Upper lobe of left lung (tissue), 6 donors: ENCODE measurements around the gene IP6K3. TPM values are rescaled to one million over a fixed set of nuclear protein-coding genes. Genes with fewer than 3 reads are reported as not detected.

Experiments used
- ATAC-seq, 2 donors: fragments of 200-7000 bp; cut with Tn5 transposase; one replicate each; pipeline ENCODE4 v1.9.1; 2022; ENCODE audit warnings: mild to moderate bottlenecking in 2 of 2, moderate library complexity in 2 of 2; ENCODE audit not compliant: low FRiP score in 2 of 2
- DNase-seq, 2 donors: peaks; one replicate each; pipeline ENCODE4 v3.0.0-alpha.2; 2019 to 2020
- H3K27ac ChIP-seq, 4 donors: fragments of 200-600 bp; sonication (generic); one replicate each; pipeline ENCODE4 v1.5.1; 2016 to 2019
- H3K27me3 ChIP-seq, 4 donors: fragments of 200-600 bp; sonication (generic); one replicate each; pipeline ENCODE4 v1.5.1; 2017 to 2019
- H3K36me3 ChIP-seq, 4 donors: fragments of 200-600 bp; sonication (generic); one replicate each; pipeline ENCODE4 v1.5.1; 2016 to 2019
- H3K4me1 ChIP-seq, 4 donors: fragments of 200-600 bp; sonication (generic); one replicate each; pipeline ENCODE4 v1.5.1; 2018 to 2019
- H3K4me3 ChIP-seq, 4 donors: fragments of 200-600 bp; sonication (generic); one replicate each; pipeline ENCODE4 v1.5.1; 2017 to 2019; ENCODE audit warnings: mild to moderate bottlenecking in 2 of 4, moderate library complexity in 1 of 4
- H3K9me3 ChIP-seq, 4 donors: fragments of 200-600 bp; sonication (generic); one replicate each; pipeline ENCODE4 v1.5.1; 2018 to 2019
- EP300 ChIP-seq, 4 donors: sonication (generic); formaldehyde crosslinking; IDR thresholded peaks; one replicate each; pipeline ENCODE4 v1.5.1; 2017; ENCODE audit warnings: antibody characterized with exemption in 4 of 4, control low read depth in 2 of 4
- POLR2A ChIP-seq, 4 donors: fragments of 450-650 bp; IDR thresholded peaks; one replicate each; pipeline ENCODE4 v1.5.1; 2016 to 2017; ENCODE audit warnings: antibody characterized with exemption in 4 of 4, mild to moderate bottlenecking in 2 of 4
- POLR2AphosphoS5 ChIP-seq, 2 donors: sonication (generic); formaldehyde crosslinking; IDR thresholded peaks; one replicate each; pipeline ENCODE4 v1.5.1; 2017; ENCODE audit warnings: antibody characterized with exemption in 2 of 2
- WGBS, 2 donors: methylation state at CpG; one replicate each; pipeline ENCODE4 v1.1.5; 2017 to 2018; 5-methylcytosine and 5-hydroxymethylcytosine counted together
- total RNA-seq, 6 donors: library from RNA; depleted of rRNA in 4 of 6; stranded (reverse); fragments of >200 nt in 4 of 6; gene quantifications; one replicate each; pipeline versions ENCODE4 v1.1.0 to v1.2.1, GENCODE V29; 2016 to 2021
- TF ChIP-seq, protein P1 (sequence below), 6 experiments: fragments of 450-650 bp in 4 of 6; fragments of 200-600 bp in 2 of 6; sonication (generic) in 2 of 6; IDR thresholded peaks; one replicate each; pipeline ENCODE4 v1.5.1; 2016 to 2019; ENCODE audit warnings: antibody characterized with exemption in 6 of 6
- donor health status: DM: no; HTN: no; CAD: no; lungs with moderate emphysema.
- donor health status: DM: no; HTN: yes; CAD: no; lungs with severe emphysema.

Gene IP6K3
- total RNA-seq, 6 donors from 2014 or later, result 1.9 to 11.5 (median 4.9) TPM

DNA sequence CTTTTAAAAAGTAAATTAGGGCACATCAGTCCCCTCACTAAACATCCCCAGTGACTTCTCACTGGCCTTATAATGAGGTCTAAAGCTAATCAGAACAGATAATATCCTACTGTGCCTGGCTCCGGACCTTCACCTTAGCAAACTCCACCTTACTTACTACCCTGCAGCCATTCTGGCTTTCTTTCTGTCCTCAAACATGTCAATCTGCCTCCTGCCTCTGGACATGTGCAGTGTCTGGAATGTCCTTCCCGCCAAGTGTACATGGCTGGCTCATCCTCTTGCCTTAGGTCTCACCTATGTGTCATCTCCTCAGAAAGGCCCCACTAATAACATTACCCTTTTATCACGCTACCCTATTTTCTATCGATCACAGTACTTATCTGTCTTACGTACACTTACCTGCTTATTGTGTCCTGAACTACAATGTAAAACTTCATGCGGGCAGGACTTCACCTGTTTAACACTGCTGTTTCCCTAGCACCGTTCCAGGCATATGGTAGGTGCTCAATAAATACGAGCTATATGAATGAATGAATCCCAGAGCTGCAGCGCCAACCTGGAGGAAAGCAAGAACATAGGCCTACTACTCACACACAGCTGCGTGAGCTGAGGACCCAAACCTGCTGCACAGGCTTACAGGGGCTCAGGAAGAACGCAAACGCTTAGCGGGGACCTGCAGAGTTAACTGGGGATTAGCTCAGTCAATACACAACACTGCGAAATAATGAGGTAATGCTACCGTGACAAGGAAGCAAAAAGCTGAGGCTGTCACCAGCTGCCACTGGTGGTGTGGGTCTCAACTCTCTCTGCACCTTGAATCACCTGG, 36.2 kb downstream of the IP6K3 start:
- H3K27ac ChIP-seq, result peak overlapping the region in 3 of 4 donors; percentile 88 to 97 (median 93)
- peak overlapping the region; percentile 78 to 96 (median 79) for H3K4me3 ChIP-seq
- no peak for ATAC-seq
- peaks cover 10 to 20% (median 15%) of the 10 kb centered on the region in 4 donors for H3K4me1 ChIP-seq
- TF ChIP-seq POLR2AphosphoS5 (IDR thresholded peaks at IDR 0.05) (no peak), POLR2A (IDR thresholded peaks at IDR 0.05) (no peak), EP300 (IDR thresholded peaks at IDR 0.05) (no peak)
- TF ChIP-seq, protein P1, sequence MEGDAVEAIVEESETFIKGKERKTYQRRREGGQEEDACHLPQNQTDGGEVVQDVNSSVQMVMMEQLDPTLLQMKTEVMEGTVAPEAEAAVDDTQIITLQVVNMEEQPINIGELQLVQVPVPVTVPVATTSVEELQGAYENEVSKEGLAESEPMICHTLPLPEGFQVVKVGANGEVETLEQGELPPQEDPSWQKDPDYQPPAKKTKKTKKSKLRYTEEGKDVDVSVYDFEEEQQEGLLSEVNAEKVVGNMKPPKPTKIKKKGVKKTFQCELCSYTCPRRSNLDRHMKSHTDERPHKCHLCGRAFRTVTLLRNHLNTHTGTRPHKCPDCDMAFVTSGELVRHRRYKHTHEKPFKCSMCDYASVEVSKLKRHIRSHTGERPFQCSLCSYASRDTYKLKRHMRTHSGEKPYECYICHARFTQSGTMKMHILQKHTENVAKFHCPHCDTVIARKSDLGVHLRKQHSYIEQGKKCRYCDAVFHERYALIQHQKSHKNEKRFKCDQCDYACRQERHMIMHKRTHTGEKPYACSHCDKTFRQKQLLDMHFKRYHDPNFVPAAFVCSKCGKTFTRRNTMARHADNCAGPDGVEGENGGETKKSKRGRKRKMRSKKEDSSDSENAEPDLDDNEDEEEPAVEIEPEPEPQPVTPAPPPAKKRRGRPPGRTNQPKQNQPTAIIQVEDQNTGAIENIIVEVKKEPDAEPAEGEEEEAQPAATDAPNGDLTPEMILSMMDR (IDR thresholded peaks at IDR 0.05), result no peak
- WGBS, 2 donors, result 76 to 85% methylated on average over 15 of the region's 15 CpGs
- H3K9me3 ChIP-seq, result no peaks in the 10 kb centered on the region
- H3K36me3 ChIP-seq, result peaks cover 0 to 19% (median 7%) of the 10 kb centered on the region in 4 donors
- H3K27me3 ChIP-seq, result no peaks in the 10 kb centered on the region
- no peak for DNase-seq

GRCh38 chr6:33709605-33710295, 37.0 kb downstream of the IP6K3 start:
- H3K4me3 ChIP-seq, result no peak overlapping the region
- WGBS, 2 donors, result 79 to 83% methylated on average over 10 of the region's 10 CpGs
- H3K27ac ChIP-seq, result no peak overlapping the region
- ATAC-seq (no peak), DNase-seq (no peak)
- H3K9me3 ChIP-seq, result no peaks in the 10 kb centered on the region
- TF ChIP-seq POLR2AphosphoS5 (IDR thresholded peaks at IDR 0.05) (no peak), EP300 (IDR thresholded peaks at IDR 0.05) (no peak), POLR2A (IDR thresholded peaks at IDR 0.05) (no peak)
- TF ChIP-seq, protein P1 (IDR thresholded peaks at IDR 0.05), result no peak
- H3K36me3 ChIP-seq, result peaks cover 0 to 19% (median 7%) of the 10 kb centered on the region in 4 donors
- peaks cover 10 to 20% (median 15%) of the 10 kb centered on the region in 4 donors for H3K4me1 ChIP-seq
- no peaks in the 10 kb centered on the region for H3K27me3 ChIP-seq

GRCh38 chr6:33708516-33709204, 38.0 kb downstream of the IP6K3 start:
- TF ChIP-seq EP300 (IDR thresholded peaks at IDR 0.05), result no peak
- TF ChIP-seq POLR2A (IDR thresholded peaks at IDR 0.05), result no peak
- TF ChIP-seq POLR2AphosphoS5 (IDR thresholded peaks at IDR 0.05), result no peak
- TF ChIP-seq, protein P1 (IDR thresholded peaks at IDR 0.05), result no peak
- Histone ChIP-seq H3K27me3 (no peaks in the 10 kb centered on the region), H3K4me1 (peaks cover 10 to 20% (median 15%) of the 10 kb centered on the region in 4 donors), H3K36me3 (peaks cover 0 to 19% (median 7%) of the 10 kb centered on the region in 4 donors), H3K9me3 (no peaks in the 10 kb centered on the region), H3K4me3 (no peak overlapping the region), H3K27ac (no peak overlapping the region)
- DNase-seq, result no peak
- ATAC-seq, result no peak
- 89 to 92% methylated on average over 10 of the region's 10 CpGs for WGBS, 2 donors

- Histone ChIP-seq H3K4me3 (no peak overlapping the region), H3K9me3 (no peaks in the 10 kb centered on the region), H3K36me3 (peaks cover 0 to 19% (median 7%) of the 10 kb centered on the region in 4 donors), H3K27ac (no peak overlapping the region), H3K4me1 (peaks cover 10 to 20% (median 15%) of the 10 kb centered on the region in 4 donors), H3K27me3 (no peaks in the 10 kb centered on the region)
- no peak for ATAC-seq
- WGBS, 2 donors, result 90 to 96% methylated on average over 5 of the region's 5 CpGs
- DNase-seq, result no peak
- TF ChIP-seq POLR2A (IDR thresholded peaks at IDR 0.05) (no peak), POLR2AphosphoS5 (IDR thresholded peaks at IDR 0.05) (no peak), EP300 (IDR thresholded peaks at IDR 0.05) (no peak)
- TF ChIP-seq, protein P1 (IDR thresholded peaks at IDR 0.05), result no peak
These were observed 38.9 kb downstream of the IP6K3 start for GRCh38 chr6:33707771-33708170.
